ENCODE data around the gene C11orf24.

C11orf24 gene

DNA sequence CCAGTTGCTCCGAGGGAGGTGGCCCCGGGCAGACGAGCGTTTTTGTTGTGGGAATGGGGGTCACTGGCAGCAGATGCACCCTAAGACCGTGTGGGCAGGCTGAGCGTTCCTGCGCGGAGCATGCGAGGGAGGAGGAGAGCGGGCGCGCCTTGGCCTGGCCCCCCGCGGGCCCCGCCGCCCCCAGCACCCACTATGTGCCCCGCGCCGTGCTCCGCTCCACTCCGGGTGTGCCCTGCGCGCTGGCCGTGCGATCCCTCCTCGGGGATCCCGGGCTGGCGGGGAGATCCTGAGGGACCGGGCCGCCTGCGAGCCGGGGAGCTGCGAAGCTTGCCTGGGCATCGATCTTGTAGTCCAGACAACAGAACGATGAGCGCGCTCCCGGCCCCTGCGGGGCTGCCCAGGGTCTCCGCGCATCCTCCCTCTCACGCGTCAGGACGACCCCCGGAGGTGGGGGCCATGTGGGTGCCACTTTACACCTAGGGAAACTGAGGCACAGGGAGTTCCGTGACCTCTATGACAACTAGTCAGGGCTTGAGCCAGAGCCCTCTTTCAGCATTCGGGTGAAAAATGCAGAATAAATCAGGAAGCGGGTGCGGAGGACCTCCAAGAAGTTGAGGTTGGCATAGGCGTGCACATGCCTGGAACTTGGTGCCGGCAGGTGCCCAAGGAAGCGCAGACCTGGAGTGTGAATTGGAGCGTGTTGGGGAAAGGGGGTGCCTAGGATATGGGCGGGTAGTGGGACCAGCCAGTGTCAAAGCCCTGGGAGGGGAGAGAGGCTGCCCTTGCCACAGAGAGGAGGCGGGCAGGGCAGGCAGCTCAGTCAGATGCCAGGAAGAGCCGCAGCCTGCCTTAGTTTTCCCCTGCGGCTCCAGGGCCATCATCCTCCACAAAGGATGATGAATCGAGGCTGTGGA lies 57.3 kb downstream of the C11orf24 start:
- in situ Hi-C loops (cut with MboI; ENCODE audit: low pct_unique_long_range_greater_than_20kb, low sequenced_read_pairs, unreplicated experiment): no loop called here
- DNase-seq (ENCODE audit: low spot score): peak; percentile 46
- TF ChIP-seq, protein P1, sequence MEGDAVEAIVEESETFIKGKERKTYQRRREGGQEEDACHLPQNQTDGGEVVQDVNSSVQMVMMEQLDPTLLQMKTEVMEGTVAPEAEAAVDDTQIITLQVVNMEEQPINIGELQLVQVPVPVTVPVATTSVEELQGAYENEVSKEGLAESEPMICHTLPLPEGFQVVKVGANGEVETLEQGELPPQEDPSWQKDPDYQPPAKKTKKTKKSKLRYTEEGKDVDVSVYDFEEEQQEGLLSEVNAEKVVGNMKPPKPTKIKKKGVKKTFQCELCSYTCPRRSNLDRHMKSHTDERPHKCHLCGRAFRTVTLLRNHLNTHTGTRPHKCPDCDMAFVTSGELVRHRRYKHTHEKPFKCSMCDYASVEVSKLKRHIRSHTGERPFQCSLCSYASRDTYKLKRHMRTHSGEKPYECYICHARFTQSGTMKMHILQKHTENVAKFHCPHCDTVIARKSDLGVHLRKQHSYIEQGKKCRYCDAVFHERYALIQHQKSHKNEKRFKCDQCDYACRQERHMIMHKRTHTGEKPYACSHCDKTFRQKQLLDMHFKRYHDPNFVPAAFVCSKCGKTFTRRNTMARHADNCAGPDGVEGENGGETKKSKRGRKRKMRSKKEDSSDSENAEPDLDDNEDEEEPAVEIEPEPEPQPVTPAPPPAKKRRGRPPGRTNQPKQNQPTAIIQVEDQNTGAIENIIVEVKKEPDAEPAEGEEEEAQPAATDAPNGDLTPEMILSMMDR (IDR thresholded peaks at IDR 0.05; ENCODE audit: extremely low read depth, insufficient read depth, missing control alignments): no peak

DNA sequence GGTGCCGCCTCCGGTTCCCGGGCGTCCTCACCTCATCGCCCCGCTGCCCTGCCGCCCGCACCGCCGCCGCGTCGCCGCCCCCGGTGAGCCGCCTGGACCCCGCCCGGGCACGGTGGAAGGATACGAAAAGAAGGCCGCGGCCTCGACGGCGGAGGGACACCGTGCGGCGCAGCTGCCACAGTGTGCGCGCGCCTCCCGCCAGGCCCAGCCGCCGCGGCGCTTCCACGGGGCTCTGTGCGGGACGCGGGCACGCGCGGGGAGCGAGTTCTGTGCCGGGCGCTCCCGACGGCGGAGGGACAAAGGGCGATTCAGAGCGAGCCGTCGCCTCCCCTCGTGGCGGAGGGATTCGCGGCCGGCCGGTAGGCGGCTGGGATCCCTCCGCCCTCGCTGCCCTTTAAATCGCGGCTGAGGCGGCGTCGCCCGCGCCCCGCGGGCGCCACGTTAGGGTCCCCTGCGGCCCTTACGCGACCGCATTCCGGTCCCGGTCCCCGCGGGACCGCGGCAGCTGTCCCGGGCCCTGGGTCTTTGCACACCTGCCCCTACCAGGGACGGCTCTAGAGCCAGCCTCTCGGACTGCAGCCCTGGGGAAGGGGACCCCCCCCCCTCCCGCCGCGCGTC lies 58.1 kb downstream of the C11orf24 start:
- TF ChIP-seq, protein P1 (IDR thresholded peaks at IDR 0.05; ENCODE audit: extremely low read depth, insufficient read depth, missing control alignments): no peak

DNA sequence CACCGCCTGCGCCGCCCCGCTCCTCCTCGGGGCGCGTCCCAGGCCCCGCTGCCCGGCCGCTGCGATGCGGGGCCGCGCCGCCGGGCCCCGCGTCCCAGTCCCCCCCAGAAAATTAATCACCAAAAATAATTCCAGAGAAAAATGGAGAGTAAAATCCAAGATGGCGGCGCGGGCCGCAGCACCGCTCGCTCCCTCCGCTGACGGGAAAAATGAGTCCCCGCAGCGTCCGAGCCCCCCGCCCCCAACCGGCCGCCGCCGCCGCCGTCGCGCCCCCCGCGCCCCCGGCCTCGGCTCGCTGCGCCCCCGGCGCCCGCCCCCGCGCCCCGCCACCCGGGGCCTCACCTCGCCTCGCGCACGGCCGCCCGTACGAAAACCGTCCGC lies 58.6 kb downstream of the C11orf24 start, which contains the start of gene KMT5B:
TSS of gene KMT5B (minus strand) at position 162 of the 381 bp plus-strand sequence. CDS start 23,220 bp downstream, outside the sequence.
- peak; percentile 66 for DNase-seq (ENCODE audit: low spot score)
- TF ChIP-seq, protein P1 (IDR thresholded peaks at IDR 0.05; ENCODE audit: extremely low read depth, insufficient read depth, missing control alignments): no peak
- in situ Hi-C loops (cut with MboI; ENCODE audit: low pct_unique_long_range_greater_than_20kb, low sequenced_read_pairs, unreplicated experiment): no loop called here

More for the DNA sequence above, 58.1 kb downstream of the C11orf24 start:
- in situ Hi-C loops (cut with MboI; ENCODE audit: low pct_unique_long_range_greater_than_20kb, low sequenced_read_pairs, unreplicated experiment): no loop called here
- DNase-seq (ENCODE audit: low spot score): peak; percentile 89

DNA sequence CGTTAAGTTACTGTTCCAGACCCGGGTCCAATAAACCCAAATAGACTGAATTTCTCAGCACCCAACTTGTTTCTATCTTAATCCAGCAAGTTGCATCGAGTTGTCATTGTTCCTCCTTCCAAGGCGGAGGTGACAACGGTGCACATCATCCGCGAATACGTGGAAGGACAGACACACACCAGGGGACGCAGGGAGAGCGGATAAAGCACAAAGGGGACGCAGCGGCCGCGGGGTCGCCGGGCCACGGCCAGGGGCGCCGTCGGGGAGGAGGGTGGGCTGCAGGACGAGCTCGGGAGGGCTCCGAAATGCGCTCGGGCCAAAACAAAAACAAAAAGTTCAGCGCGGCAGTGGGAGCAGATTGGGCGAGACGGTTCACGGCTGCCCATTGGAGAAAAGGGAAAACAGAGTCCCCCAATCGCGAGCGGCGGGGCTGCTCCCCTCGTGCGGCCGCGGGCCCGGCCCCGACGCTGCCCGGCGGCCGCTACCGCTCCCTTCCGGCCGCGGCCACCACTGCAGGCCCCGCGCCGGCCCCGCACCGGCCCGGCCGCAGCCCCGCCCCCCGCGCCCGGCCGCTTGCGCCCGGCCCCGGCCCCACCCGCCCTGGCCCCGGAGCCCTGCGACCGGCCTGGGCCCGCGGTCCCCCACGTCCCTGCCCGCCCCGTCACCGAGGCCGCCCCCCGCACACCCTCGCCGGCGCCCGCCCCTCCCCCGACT lies 59.2 kb downstream of the C11orf24 start:
- in situ Hi-C loops (cut with MboI; ENCODE audit: low pct_unique_long_range_greater_than_20kb, low sequenced_read_pairs, unreplicated experiment): no loop called here
- peak; percentile 89 for DNase-seq (ENCODE audit: low spot score)
- TF ChIP-seq, protein P1 (IDR thresholded peaks at IDR 0.05; ENCODE audit: extremely low read depth, insufficient read depth, missing control alignments): peak; percentile 40

DNA sequence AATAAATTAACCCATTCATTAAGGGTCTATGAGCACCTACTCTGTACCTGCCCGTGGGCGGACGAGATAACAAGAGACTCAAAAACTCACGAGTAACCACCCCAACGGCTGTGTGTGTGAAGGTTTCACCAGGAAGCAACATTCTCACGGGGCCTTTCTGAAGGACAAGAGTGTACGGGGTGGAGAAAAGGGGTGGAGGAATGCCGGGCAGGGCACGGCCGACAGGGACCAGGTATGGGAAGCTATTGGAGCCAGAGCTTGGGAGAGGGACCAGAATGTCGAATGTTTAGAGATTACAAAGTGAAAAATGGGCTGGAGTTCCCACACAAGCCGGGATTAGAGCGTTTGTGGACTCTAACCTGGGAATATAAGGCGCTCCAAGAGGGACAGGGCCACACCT lies 60.2 kb downstream of the C11orf24 start:
- no peak for DNase-seq (ENCODE audit: low spot score)
- TF ChIP-seq, protein P1 (IDR thresholded peaks at IDR 0.05; ENCODE audit: extremely low read depth, insufficient read depth, missing control alignments): no peak
- in situ Hi-C loops (cut with MboI; ENCODE audit: low pct_unique_long_range_greater_than_20kb, low sequenced_read_pairs, unreplicated experiment): no loop called here
